Posterior vena cava (tissue), 2 donors: Measurements from ENCODE around the gene RPS6KA6. TPM values are rescaled to one million over a fixed set of nuclear protein-coding genes. Genes with fewer than 3 reads are reported as not detected.
"Not testable (repeated sequence)": the region's sequence is repeated elsewhere in the genome, so short reads cannot be mapped to it uniquely, and the experiment has no call there.

Experiments used
- DNase-seq: peaks from one replicate; pipeline ENCODE4 v3.0.0-alpha.2; 2020; ENCODE audit warnings: low spot score
- intact Hi-C, 2 donors: fragments of 100-400 bp; cut with DNase I; formaldehyde crosslinking; loops; one replicate each; pipeline versions ENCODE4 v1.14.1 to v1.14.2; 2022 to 2023
- total RNA-seq, 2 donors: library from RNA; stranded (reverse); fragmentation: NEBNext Ultra II Directional; extraction: Animal tissue kit (Norgen Biotek cat#: 25700); gene quantifications; one replicate each; pipeline ENCODE4 v1.2.1, GENCODE V29; 2021
- donor health status: DM: yes; HTN: yes; CAD: no.
- donor health status: DM: yes; HTN: yes; CAD: no.

The RPS6KA6 gene
- total RNA-seq, 2 donors from 2014 or later: 3.7 to 8.9 TPM

DNA sequence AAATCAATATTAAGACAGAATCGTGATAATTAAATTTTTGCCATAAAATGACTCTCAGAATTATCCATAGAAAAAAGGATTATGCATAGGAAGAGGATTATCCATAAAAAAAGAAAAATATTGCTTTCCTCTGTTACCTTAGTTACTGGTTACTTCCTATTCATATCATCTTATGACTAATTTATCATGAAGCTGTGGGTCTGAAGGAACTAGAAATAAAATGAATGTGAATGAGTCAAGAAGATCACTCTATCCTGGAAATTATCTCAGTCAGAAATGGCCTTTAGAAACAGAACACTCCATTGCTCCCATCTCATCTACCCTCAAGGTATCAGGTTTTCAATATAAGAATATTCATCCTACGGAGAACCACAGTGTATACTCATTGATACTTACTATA is 19.4 kb downstream of the RPS6KA6 start:
- intact Hi-C loops: no loop called here
- no peak for DNase-seq

GRCh38 chrX:84168095-84168494 is 19.9 kb downstream of the RPS6KA6 start:
- intact Hi-C loops: no loop called here
- DNase-seq: no peak

- DNase-seq: no peak
These were observed 22.3 kb downstream of the RPS6KA6 start for GRCh38 chrX:84165711-84166110.

GRCh38 chrX:84162401-84162800 is 25.6 kb downstream of the RPS6KA6 start:
- intact Hi-C loops: no loop called here
- no peak for DNase-seq

More at GRCh38 chrX:84165711-84166110, 22.3 kb downstream of the RPS6KA6 start:
- intact Hi-C loops: no loop called here

GRCh38 chrX:84161641-84162040 is 26.4 kb downstream of the RPS6KA6 start:
- no peak for DNase-seq
- intact Hi-C loops: no loop called here

DNA sequence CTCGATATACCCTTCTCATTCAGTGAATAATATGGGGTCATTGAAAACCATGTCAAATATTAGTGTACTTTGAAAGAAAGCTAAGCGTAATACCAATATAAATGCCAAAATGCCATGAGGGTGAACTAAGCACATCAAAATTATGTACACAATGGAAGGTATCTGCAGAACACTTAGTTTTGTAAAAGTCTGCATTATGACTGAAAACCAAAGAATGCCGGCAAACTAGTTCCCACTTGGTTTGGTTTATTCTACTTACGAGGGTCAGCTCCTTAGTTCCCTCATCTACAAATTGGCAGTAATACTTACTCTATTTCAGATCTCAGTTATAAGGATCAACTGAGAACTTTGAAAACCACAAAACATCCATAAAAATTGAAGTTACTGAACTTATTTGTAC is 27.3 kb downstream of the RPS6KA6 start:
- intact Hi-C loops: no loop called here
- no peak for DNase-seq

GRCh38 chrX:84156821-84157220 is 31.2 kb downstream of the RPS6KA6 start:
- no peak for DNase-seq
- intact Hi-C loops: no loop called here

DNA sequence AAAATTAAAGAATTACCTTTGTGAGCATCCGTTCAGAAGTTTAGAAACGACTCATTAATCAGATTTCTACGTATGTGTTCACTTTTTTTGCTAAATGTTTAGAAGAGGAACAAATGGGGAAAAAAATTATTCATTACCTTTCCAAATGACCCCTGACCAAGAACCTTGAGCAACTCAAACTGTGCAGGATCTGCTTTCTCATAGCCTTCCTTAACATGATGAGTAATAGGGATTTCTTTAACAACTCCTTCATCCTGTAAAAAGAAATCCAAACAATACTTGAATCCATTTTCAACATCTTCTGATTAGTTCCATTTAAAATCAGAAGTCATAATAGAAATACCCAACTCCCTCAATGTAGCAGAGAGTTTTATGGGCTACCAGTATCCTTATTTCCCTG is 32.1 kb downstream of the RPS6KA6 start:
- intact Hi-C loops: no loop called here

GRCh38 chrX:84153538-84153937 is 34.5 kb downstream of the RPS6KA6 start:
- DNase-seq: no peak
- intact Hi-C loops: no loop called here

More for the DNA sequence above, 32.1 kb downstream of the RPS6KA6 start:
- no peak for DNase-seq

DNA sequence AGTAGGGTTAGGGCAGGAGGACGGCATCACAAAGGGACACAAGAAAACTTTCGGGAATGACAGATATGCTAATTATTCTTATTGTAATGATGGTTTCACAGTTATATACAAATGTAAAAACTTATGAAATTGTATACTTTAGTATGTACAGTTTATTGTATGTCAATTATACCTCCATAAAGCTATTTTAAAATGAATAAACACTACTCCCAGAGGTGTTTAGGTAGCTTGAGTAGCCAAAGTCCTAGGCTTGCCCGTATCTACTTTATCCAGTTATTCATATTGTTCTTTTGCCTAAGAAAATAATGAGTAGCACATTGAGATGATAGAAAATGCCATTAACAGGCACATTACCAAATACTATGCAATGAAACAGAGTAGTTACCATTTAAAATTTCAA is 43.0 kb downstream of the RPS6KA6 start:
- intact Hi-C loops: no loop called here
- no peak for DNase-seq

- intact Hi-C loops: no loop called here
- no peak for DNase-seq
These were observed 43.7 kb downstream of the RPS6KA6 start for GRCh38 chrX:84144281-84144680.

DNA sequence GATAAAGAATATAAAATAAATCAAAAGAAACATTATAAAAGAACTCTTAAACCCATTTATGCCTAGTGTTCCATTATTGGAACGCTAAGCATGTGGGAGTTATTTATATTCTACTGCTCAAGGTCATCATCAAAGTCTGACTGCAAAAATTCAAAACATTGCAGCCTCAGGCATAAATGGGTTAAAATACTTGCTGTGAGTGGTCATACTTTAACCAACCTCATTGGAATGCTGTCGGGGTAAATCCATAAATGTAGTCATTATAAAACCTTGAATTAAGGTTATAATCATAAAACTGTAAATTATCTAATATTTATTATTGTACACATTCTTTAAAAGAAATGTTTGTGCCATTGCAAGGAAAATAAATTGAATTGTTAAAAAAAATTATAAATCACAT is 55.0 kb downstream of the RPS6KA6 start:
- DNase-seq: no peak
- intact Hi-C loops: no loop called here

GRCh38 chrX:84123585-84123984 is 64.4 kb downstream of the RPS6KA6 start:
- DNase-seq: no peak
- intact Hi-C loops: no loop called here

- intact Hi-C loops: no loop called here
- no peak for DNase-seq
These were observed 69.2 kb downstream of the RPS6KA6 start for GRCh38 chrX:84118769-84119168.

GRCh38 chrX:84118315-84118714 is 69.7 kb downstream of the RPS6KA6 start:
- no peak for DNase-seq
- intact Hi-C loops: no loop called here

DNA sequence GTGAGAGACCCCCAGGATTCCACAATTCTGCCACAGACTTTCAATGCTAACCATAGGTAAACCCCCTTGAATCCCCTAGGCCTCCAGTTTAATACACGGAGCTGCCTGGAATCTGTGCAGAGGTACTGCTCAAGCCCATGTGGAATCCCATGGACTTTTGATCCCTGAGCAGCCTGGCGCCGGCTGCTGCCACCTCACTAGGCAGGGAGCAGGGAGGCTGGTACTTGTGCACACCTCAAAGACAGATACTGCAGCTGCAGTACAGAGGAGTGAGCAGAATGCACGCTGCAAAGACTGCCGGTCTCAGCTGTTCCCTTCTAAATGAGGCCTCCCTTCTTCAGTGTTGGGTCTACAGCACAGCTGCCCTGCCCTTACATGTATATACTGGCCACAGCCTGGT is 79.4 kb downstream of the RPS6KA6 start:
- DNase-seq: no peak
- intact Hi-C loops: no loop called here

GRCh38 chrX:84099120-84099519 is 88.9 kb downstream of the RPS6KA6 start:
- intact Hi-C loops: no loop called here
- DNase-seq: no peak

- peak; percentile 72 for DNase-seq
- intact Hi-C loops: not testable (repeated sequence)
These were observed 108.4 kb downstream of the RPS6KA6 start for GRCh38 chrX:84079479-84080197.

GRCh38 chrX:84078991-84079390 is 109.0 kb downstream of the RPS6KA6 start:
- intact Hi-C loops: no loop called here

GRCh38 chrX:84064814-84065213 is 123.2 kb downstream of the RPS6KA6 start:
- DNase-seq: no peak
- intact Hi-C loops: no loop called here

More at GRCh38 chrX:84078991-84079390, 109.0 kb downstream of the RPS6KA6 start:
- no peak for DNase-seq

DNA sequence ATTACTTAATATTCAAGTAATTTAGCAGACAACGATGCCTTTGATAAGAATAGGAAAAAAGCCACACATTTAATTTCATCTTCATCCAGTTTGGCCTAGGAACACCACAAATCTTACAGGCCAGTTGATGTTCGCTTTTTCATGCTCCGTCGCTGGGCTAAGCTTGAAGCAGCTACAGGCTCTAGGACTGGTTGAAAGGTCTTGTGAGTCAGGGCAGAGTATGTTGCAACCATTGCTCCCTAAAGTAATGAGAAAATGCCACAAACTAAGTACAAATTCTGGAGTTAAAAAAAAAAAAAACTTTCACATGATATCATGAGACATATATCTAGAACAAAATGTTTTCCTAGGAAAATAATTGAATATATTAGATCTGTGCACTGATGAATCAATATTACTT is 123.8 kb downstream of the RPS6KA6 start:
- intact Hi-C loops: no loop called here
- no peak for DNase-seq

DNA sequence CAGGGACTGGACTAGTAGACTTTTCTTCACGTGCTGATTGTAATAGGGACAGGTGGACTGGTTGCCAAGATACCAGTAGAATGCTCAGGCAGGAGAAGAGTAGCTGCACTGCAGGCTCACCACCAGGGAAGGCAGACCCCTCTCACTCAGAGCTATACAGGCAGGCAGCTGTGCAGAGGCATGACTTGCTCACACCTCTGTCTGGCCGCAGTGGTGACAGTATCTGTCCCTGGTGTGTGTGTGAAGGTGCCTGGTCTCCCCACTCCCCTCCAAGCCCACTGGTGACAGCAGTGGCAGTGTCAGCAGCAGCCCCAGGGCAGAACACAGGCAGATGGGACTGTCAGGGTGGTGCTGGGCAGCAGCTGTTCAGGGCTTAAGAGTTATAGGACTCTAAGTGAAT is 140.7 kb downstream of the RPS6KA6 start:
- intact Hi-C loops: no loop called here
- no peak for DNase-seq
